HG02981 (cell line): ENCODE results near the gene OR2A5.
"Not testable (repeated sequence)": the region's sequence is repeated elsewhere in the genome, so short reads cannot be mapped to it uniquely, and the experiment has no call there.

ENCODE experiments used
- ATAC-seq: cut with Tn5 transposase; IDR thresholded peaks from one replicate; pipeline ENCODE4 v1.9.1; 2021; ENCODE audit warnings: mild to moderate bottlenecking, moderate library complexity; ENCODE audit not compliant: unreplicated experiment

OR2A5 gene

DNA sequence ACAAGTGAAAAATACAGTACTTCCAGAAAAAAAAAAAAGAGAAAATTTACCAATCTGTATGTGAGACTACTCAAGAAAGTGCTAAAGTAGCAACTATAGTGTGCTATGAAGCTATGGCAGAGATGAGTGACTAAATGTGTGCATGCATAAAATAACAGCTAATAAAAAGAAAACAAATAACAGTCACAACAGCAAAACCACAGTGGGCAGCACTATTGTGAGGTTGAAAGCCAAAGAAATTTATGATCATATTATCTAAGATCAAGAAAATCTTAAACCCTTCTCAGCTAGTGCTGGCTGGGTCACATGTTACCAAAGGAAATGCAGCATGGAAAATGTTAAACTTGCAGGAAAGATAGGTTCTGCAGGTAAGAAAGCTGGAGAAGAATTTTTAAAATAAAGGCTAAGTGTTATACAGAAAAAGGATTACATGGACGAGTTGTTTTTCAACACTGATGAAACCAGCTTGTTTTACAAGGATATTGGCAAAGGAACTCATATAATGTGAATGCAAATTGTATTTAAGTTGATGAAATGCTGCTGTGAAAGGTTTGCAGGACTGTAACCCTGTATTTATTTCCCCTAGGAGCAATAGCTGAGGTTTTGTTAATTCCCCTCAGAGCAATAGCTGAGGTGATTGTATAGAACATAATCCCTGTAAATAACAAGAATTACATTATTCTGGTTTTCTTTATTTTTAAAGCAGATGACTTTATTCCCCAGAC, 15.6 kb upstream of the OR2A5 start:
- no peak for ATAC-seq

DNA sequence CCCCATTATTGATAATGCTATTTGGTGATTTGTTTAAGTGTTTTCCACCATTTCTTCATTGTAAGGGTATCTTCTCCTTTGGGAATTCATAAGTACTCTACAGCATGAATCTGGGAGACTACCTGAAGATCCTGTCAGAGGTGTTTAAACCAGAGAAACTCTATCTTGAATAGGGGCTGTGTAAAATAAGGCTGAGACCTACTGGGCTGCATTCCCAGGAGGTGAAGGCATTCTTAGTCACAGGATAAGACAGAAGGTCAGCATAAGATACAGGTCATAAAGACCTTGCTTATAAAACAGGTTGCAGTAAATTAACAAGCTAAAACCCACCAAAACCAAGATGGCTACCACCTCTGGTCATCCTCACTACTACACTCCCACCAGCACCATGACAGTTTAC, 13.4 kb upstream of the OR2A5 start:
- no peak for ATAC-seq

DNA sequence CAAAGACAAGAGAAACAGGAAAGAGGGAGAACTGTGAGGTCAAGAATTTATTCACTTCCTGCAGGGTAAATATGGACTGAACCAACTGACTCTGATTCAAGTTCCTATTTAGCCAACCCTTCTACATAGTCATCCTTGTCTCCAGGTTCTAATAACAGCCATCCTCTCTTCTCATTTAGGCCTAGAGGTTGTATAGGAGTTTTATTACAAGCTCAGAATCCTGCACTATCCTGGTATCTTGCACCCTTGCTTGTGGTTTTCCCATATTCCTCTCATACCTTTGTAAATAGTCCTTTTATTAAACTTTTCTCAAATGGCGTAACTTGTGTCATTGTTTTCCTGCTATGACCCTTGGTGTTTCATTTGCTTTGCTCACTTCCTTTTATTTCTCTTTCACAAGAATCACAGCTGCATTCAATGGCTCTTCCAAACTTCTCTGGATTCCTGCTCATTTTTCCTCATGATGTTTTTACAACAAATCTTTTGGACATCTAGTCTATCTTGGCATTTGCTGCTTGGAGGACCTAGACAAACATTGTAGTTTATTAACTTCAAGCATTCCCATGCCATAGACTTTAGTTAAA, 12.4 kb upstream of the OR2A5 start:
- ATAC-seq = no peak

DNA sequence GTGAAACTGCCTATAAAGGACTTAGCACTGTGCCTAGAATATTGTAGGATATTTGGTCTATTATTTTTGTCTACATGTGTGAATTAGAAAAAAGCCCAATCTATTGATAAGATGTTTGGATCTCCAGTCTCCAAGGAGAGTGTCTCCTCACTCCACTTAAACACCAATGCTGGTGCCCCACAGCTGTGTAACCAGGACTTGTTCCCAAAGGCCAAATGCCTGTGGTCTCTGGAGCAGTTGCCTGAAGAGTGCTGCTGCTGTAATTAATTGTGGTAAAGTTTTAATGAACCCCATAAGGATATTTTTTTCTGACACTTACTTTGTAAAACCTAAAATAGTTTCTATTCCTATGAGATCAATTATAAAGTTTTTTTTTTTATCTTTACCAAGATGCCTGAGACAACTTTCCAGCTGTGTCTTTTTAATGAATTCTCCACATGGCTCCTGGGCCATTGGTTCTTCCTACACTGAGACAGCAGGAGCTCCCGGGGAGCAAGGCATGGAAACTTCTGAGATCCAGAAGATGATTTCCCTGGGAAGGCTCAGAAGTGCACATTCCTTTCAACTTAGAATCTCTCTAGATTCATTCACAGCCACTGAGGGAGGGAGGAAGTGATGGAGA, 11.2 kb upstream of the OR2A5 start:
- no peak for ATAC-seq

DNA sequence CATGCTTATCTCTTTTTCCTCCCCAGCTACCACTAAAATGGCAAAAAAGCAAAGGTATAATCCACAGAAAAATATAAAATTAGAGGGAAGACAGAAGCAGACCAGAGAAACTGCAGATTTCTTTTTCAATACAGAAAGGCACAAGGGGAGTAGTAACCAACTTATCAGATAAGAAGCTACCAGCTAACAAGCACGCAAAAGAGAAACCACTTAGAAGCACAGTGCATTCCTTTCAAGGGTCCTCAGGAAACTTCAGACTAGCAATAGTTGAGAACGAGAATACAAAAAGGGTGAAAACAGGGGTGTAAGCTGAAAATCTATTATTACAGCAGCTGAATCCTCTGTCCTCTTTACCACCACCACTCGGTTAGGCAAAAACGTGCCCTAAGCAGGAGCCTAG, 9.9 kb upstream of the OR2A5 start:
- no peak for ATAC-seq

DNA sequence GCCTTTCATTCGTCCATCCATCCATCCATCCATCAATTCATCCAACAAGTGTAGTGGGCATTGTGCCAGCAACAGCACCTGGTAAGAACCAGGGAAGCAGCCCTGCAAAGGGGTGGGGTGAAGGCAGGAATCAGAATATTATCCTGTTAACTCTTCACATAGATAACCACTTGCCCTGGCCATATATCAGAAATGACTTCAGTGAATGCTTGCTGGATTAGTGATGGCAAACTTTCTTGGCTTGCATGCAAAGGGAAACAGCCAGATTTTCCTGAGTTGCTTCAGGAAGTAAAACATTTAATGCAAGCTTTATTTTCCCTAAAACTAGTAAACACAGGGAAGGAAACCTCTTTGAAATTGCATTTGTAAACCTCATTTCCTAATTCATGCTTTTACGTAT, 743 bp downstream of the OR2A5 start:
- ATAC-seq = no peak

DNA sequence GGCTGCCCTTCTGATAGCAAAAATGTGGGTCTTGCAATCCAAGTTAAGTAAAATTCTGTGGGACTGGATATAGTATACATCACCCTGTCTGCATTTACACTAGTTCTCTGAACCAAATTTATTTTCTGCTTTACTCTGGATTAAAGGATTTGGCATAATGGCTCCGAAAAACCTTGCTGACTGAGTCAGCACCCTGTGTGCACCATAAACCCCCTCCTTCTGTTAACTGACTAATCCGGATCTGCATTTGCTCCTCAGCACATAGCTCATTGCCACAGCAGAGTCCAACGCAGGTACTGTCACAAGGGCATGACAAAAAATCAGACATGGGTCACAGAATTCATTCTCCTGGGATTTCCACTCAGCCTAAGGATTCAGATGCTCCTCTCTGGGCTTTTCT, 1.3 kb downstream of the OR2A5 start:
- no peak for ATAC-seq

DNA sequence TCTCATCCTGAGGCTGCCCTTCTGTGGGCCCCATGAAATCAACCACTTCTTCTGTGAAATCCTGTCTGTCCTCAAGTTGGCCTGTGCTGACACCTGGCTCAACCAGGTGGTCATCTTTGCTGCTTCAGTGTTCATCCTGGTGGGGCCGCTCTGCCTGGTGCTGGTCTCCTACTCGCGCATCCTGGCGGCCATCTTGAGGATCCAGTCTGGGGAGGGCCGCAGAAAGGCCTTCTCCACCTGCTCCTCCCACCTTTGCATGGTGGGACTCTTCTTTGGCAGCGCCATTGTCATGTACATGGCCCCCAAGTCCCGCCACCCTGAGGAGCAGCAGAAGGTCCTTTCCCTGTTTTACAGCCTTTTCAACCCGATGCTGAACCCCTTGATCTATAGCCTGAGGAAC, 2.1 kb downstream of the OR2A5 start:
- ATAC-seq = not testable (repeated sequence)

DNA sequence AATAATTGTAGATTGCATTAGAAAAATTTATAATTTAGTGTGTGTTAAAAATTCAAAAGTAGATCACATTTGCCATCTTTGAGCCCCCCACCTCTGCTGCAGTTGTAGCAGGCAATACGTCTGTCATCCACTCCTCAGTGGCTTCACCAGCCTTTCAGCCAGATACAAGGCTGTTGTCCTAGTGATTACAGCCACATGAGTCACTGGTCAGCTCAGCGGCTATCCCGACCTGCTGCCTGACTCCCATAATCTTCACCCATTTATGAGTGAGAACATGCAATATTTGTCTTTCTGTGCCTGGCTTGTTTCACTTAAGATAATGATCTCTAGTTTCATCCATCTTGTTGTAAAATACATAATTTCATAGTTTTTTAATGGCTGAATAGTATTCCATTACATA, 9.2 kb downstream of the OR2A5 start:
- ATAC-seq = no peak

DNA sequence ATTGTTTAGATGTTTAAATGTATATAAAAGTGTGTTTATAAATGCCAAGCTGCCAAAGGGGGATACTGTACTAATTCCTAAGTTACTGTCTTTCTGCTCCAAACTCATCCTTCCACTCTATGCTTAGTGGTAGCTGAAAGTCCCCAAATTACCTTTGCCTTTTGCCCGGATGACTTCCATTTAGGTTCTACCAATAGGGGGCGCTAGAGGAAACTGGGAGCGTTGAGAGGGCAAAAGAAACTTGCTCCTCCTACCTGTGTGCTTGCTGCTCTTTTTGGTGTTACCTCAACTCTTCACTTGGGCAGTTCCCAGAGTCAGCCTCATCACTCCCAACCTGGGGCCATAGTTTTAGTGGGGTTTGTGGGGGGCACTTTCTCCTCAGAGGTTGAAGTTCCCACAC, 15.0 kb downstream of the OR2A5 start:
- ATAC-seq = no peak

DNA sequence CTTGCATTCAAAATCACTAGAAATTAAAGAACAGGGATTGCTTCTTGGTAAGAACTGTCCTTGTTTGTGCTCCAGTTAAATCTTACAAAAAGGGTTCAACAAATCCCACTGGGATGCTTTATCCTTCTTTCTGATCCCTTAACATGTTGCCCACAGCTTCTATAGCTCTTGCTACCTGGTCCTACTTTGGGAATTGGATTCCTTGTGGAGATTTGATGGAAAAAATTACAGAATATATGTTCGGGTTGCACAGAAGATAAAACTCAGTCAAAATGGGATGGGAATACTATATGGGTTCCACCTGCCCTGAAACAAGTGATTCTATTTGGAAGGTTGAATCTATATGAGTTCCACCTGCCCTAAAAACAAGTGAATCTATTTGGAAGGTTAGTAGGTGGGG, 20.8 kb downstream of the OR2A5 start, which contains the start of gene OR2A25:
OR2A25 (plus strand) TSS at position 301 of the 400 bp plus-strand sequence. CDS start 4,409 bp downstream, outside the sequence.
- ATAC-seq = no peak

DNA sequence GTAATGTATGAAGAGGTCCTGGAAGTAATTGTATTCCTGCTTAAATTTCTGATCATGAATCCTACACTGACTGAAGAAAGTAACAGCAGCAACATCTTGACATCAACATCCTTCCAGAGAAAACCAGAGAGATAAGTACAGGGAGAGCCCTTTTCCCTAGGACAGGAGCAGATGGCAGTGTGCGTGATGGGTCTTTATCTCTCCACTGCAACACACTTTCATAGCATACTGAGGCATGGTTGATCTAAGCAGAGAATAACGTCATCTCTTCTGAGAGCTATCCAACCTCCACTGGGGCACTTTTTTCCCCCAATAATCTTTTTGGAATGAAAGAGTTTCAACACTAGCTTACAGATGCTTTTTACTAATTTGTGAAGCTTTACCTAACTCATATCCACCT, 21.2 kb downstream of the OR2A5 start:
- ATAC-seq = no peak

DNA sequence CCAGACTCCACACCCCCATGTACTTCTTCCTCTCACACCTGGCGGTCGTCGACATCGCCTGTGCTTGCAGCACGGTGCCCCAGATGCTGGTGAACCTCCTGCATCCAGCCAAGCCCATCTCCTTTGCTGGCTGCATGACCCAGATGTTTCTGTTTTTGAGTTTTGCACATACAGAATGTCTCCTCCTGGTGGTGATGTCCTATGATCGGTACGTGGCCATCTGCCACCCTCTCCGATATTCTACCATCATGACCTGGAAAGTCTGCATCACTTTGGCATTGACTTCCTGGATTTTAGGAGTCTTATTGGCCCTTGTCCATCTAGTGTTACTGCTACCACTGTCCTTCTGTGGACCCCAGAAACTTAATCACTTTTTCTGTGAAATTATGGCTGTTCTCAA, 25.6 kb downstream of the OR2A5 start:
- ATAC-seq = no peak

DNA sequence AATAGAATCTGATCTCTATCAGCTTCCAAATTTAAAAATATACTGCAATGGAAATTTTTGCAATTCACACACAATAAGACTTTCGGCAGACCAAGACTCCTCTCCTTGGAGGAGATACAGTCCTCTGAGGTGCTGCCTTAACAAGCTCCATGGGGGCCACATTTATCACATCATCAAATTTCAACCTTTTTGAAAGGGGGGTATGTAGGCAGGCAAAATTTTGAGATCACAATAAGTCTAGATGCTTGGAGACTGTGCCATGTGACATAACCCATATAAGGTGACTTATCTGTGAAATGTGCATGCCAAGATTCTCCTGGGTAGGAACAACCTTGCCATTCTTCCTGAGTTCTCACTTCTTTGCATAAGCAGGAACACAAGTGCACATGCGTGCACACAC, 37.2 kb downstream of the OR2A5 start, which contains the start of gene OR2A12:
OR2A12 (plus strand) TSS at position 301 of the 400 bp plus-strand sequence. CDS start 8,830 bp downstream, outside the sequence.
- no peak for ATAC-seq

DNA sequence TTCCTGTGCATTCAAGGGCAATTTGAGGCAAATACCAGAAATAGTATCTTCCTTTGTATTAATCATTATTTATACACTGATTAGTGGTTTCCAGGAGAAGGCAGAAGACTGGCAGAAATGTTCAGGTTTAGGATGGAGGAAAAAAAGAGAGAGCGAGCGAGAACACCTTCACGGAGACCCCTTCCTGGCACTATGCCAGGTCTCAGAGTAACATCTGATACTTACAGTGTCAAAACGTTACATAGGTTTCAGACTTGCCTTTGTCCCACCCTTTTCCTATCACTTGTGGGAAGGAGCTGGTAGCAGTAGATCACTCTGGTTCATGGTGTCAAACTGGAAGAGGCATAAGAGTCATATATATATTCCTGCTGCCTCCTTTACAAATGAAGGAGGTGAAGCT, 38.0 kb downstream of the OR2A5 start:
- no peak for ATAC-seq

DNA sequence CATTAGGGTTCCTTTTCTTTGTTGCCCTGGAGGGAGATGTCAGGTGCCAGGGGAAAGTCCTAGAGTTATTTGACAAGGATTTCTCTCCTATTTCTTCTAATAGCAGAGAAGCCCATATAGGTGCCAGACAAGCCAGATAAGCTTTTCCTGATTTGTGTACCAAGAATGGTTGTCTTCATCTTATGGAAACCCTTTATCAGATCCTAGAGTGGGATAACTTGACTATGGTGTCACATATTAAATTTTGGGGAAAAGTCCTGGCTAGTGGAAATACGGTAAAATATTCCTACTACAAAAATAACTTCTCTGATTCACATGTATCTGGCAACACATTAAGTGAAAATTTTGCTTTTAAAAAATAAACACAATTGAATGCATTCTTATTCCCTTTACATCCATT, 38.5 kb downstream of the OR2A5 start:
- no peak for ATAC-seq

DNA sequence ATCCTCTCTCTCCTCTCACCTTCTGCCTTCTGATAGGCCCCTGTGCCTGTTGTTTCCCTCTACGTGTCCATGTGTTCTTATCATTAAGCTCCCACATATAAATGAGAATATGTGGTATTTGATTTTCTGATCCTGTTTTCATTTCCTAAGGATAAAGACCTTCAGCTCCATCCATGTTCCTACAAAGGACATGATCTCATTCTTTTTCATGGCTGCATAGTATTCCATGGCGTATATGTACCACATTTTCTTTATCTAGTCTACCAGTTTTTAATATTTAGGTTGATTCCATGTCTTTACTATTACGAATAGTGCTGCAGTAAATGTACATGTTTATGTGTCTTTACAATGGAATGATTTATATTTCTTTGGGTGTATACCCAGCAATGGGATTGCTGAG, 41.9 kb downstream of the OR2A5 start:
- ATAC-seq = no peak

DNA sequence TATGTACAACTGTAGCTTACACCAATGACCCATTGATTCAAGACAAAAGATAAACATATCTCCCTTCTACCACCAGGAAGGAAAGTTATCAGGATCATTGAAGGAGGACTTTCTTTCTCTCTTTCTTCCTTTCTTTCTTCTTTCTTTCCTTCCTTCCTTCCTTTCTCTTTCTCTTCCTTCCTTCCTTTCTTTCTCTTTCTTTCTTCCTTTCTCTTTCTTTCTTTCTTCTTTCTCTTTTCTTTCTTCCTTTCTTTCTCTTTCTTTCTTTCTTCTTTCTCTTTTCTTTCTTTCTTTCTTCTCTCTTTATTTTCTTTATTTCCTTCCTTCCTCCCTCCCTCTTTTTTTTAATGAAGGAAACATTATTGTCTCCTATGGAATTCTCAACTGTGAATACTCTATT, 50.0 kb downstream of the OR2A5 start:
- ATAC-seq = no peak

DNA sequence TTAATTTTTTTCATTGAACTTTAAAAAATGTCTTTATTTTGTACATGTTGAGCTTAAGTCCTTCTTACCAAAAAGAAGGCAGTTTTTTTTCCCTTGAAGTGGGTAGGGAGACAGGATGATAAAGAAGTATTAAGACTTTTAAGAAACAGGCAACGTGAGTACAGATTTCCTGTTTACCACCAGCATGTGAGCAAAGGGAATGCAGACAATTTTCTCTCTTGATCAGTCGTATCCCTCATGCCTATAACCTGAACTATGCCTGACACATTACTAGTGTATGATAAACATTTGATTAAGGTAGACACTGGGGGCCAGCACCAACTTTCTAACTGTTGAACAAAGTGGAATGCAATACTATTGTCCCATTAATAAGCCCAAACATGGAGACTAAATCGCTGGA, 51.9 kb downstream of the OR2A5 start:
- ATAC-seq = no peak

DNA sequence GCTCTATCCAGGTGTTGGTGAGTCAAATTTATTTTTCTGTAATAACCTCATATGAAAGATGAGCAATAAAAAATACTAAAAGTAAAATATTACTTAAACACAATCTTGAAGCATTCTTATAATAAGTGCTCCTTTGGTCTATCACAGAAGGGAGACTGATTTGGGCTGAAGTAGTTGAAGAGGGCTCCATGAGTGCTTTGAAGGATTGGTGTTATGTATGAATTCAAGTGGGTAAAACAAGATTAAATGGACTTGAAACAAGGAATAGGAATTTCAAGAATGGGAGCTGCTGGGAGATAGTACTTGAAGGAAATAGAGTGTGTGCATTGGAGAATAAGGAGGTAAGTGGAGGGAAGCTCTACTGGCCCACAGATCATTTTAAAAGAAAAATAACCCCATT, 53.3 kb downstream of the OR2A5 start:
- no peak for ATAC-seq

DNA sequence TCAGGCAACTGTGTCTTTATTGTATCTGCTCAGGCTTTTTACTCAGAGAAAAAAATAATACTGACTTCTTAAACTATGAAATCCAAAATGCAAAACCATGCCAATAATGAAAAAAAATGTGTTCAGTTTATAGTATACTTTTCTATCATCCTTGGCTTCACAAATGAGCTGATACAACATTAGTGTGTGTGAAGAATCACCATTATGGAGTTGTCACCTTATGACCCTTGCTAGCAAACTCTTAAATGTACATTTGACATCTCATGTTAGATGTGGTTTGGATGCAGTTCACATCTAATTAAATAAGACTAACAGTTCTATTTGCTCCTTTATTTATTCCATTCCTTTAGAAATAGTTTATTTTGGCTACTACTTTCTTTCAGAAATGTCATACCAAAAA, 56.5 kb downstream of the OR2A5 start:
- ATAC-seq = no peak
